Fibroblast of skin of left biceps (primary cell): ENCODE results near the gene MAPK11.

Experiments used
- DNase-seq, 2 experiments: peaks; one replicate each; pipeline ENCODE4 v3.0.0-alpha.2; 2013; ENCODE audit warnings: low read depth in 2 of 2

MAPK11 gene

GRCh38 chr22:50248196-50249081, 21.7 kb downstream of the MAPK11 start:
- DNase-seq, result no peak

- DNase-seq, result no peak
These were observed 22.4 kb downstream of the MAPK11 start for GRCh38 chr22:50247748-50248147.

DNA sequence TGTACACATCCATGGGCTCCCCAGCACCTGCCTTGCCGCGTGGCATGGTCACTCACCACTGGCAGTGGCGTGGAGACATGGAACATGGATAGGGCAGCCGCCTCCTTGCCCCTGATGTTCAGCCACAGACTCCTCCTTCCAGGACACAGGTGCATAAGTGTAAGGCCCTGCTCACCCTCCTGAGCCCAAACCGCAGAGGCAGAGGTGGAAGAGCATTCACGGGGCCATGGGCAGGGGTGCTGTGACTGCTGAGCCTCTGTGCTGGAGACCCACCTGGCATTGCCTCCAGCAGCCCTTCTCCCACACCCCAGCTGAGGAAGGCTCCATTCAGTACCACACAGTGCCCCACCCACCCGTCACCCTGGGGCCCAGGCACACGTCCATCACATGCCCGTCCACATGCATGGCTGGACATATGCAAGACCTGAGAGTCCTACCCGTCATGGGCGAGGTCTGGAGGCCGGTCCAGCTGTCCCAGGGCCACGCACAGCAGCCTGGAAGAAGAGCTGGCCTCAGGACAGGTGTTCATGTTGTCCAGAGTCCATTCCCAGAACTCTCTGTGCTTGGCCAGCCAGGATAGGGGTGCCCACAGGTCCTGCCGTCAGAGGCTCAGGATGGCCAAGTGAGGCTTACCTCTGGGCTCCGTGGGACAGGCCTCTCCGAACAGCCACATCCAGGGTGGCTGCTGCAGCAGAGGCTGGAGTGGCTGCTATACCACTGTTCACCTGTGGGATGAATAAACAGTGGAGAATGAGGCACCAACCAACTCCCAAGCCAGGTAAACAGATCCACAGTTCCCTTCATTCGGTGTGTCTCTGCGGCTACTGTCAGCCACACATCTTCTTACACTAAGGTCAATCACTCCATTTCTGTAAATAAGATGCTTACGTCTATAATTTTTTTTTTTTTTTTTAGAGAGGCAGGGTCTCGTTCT, 23.7 kb downstream of the MAPK11 start:
- no peak for DNase-seq

- no peak for DNase-seq
These were observed 24.7 kb downstream of the MAPK11 start for GRCh38 chr22:50245214-50246072.

- peak; percentile 61 to 68 for DNase-seq
These were observed 25.6 kb downstream of the MAPK11 start, which contains the start of gene TUBGCP6 for GRCh38 chr22:50244420-50245213. Gene TUBGCP6, minus strand, starts transcription at chr22:50245023. Its CDS starts 564 bp downstream, at chr22:50244459.

DNA sequence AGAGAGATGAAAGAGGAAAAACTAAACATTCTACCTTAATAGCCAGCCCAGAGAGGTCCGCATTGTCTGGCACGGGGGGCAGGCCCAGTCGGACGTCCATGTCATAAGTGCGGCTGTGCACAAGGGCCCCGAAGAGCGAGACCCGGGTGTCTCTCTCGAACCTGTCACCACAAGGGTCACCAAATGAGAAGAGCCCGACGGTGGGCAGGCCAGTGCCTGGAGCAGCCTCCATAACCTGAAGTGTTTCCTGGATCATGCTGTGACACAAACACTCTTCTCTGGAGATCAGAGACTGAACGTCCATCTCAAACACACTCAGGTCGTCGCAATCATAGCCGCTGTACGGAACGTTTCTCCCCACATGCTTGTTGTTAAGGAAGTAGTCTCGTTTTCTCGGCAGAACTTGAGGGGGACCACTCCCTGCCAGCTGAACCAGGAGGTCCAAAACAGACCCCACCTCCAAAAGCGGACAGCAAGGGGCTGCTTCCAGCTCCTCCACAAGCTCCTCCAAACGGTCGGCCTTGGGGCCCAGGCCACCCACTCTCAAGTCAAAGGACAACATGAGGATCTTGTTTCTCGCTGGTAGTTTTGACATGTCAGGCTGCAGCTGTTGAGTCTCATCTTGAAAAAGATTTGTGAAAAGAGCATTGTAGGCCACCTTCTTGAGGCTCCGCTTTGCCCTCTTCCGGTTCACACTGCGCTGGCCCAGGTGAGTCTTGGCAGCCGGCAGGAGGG, 26.3 kb downstream of the MAPK11 start:
- DNase-seq, result no peak

- no peak for DNase-seq
These were observed 27.7 kb downstream of the MAPK11 start for GRCh38 chr22:50242406-50242949.

- DNase-seq, result no peak
These were observed 31.4 kb downstream of the MAPK11 start for GRCh38 chr22:50238755-50239154.

DNA sequence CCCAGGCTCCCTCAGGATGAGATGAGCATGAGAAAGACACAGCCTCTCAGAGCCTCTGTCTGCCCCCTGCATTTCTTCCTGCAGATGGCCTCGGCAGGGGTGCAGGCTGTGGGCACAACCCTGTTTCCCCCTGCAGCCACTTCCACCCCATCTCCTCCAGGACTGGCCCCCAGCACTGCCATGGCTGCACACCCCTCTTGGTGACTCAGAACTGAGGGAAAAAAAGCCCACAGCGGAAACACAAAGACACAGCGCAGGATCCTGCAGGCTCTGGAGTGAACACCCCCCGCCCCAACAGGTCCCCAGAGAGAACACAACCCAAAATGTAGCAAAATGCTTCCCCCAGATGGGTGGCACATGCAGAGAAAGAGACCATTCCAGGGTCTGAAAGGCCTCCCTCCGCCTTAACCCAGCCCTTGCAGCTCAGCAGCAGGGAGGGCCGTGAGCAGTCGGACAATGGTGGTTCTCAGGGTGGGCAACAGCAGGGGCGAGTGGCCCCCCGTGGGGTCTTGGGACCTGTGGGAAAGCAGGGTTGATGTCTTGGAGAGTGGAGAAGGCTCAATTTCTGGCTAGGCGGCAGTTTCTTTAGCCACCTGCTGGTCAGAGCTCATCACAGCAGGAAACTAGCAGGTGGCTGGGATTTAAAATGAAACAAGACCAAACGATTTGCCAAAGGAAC, 33.3 kb downstream of the MAPK11 start:
- DNase-seq, result no peak

DNA sequence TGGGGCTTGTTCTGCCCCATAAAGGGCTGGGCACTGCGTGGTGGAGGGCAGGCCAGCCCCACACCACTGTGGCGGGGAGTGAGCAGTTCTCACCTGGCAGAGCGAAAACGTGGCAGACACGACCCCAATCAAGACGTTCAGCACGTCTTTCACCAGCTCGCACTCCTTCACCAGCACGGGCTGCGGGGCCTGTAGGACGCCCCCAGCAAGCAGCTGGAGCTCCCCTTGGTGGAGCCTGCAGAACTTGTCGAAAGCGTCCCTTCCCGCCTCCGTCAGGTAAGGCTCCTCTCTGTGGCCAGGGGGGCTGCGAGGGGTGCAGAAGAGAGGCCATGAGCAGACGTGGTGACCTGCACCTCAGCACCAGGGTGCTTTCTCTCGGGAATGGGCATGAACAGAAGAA, 37.0 kb downstream of the MAPK11 start:
- no peak for DNase-seq

DNA sequence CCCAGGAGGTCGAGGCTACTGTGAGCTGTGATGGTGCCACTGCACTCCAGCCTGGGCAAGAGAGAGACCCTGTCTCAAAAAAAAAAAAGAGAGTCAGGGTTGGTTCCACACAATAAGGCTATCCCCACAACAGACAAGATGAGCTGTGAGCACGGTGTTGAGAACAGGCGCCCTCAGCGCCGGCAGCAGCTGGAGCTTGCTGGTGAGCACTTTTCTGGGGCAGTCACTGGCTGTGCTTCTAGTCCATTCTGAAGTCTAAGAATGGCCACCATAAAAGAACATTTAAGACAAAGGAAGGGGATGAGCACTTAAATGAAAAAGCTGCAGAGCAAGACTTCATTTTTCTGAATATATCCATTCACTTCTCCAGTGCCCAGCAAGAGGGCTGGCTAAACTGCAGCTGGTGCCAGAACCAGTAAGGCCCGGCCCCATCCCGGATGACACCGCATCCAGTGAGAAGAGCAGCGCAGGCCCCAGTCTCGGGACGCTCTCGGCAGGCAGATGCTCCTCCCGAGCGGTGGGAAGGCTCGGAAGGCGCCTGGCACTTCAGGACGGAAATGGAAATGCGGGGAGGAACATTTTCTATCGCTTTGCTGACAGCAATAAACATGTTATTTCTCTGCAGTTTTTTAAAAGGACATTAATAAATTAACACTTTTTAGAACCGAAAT, 37.6 kb downstream of the MAPK11 start:
- no peak for DNase-seq

DNA sequence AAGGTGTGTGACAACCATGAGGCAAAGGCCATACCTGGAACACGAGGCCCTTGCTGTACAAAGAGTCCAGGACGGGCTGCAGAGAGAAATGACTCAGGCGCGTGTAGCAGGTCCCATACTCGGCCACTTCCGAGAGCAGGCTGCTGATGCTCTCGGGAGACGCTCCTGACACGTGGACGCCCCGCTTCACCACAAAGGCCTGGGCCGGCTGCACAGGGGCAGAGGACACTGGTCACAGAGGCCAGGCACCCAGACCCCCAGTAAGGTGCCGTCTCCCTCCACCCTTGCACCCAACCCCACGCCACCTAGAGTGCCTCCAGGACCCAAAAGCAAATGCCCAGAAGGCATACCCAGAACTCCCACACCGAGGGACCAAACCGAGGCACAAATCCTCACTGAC, 40.8 kb downstream of the MAPK11 start:
- no peak for DNase-seq

DNA sequence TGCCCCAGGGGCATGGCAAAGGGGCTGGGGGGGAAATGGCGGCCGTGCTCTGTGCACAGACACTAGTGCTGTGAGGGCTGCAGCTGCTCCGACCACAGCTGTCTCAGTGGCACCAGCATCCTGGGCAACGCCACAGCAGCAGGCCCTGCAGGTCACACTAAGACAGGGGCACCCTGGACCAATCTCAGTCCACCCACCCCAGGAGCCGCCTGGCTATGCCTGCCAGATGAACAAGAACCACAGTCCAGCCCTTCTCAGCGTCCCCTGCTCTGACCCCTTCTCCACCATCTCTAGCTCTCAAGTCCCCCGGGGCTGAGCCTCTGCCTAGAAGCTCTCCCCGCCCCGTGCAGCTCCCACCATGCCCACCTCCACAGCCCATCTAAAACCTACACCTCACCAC, 41.8 kb downstream of the MAPK11 start:
- DNase-seq, result no peak

GRCh38 chr22:50227579-50228215, 42.5 kb downstream of the MAPK11 start:
- no peak for DNase-seq

GRCh38 chr22:50226875-50227165, 43.4 kb downstream of the MAPK11 start:
- no peak for DNase-seq

DNA sequence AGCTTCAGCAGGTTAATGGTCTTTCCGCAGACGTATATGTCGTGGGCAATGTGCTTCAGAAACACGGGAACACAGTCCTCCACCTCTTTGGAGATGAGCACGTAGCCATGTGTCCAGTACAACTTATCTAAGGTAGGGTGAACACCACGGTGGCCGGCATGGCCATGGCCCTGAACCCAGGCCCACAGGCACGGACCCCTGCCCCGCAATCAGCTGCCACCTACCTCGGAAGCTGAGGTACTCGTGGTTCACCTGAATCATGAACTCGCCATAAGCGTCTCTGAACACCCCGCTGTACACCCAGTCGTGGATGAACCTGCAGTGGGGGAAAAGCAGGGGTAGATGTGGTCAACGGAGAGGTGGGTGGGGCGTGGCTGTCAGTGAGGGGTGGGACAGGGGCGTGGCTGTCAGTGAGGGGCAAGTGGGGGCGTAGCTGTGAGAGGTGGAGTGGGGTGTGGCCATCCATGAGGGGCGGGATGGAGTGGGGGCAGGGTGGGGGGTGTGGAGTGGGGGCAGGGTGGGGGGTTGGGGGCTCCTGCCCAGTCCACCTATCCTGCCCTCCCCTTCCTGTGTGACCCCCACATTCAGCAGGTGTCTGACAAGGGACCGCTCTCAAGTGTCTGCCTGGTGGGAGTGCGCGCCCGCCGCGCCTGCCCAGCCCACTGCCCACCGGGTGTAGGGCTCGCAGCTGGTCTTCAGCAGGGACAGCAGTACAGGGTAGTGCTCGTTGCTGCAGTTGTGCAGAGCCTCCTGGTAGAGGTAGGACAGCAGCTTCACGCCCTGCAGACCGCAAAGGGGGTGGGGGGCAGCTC, 43.9 kb downstream of the MAPK11 start:
- DNase-seq, result no peak

- DNase-seq, result no peak
These were observed 44.8 kb downstream of the MAPK11 start for GRCh38 chr22:50225200-50225969.
